PC-3 (cell line): ENCODE data around the gene ZNF831. TPM values are rescaled to one million over a fixed set of nuclear protein-coding genes. Genes with fewer than 3 reads are reported as not detected.

ENCODE experiments used
- ATAC-seq: fragments of 200-7000 bp; cut with Tn5 transposase; 2 replicates; pipeline ENCODE4 v1.9.1; 2020; ENCODE audit warnings: mild to moderate bottlenecking, moderate library complexity
- BruUV-seq: library from RNA; stranded (reverse); fragments of 400-500 nt; replicated peaks from 2 replicates; lab custom pipeline; 2021; lab: Mats Ljungman, UMichigan
- CTCF ChIA-PET: fragments of 300-600 bp; sonication (Branson Sonifier 250); formaldehyde crosslinking; loops from one replicate; lab custom pipeline; 2022; ENCODE audit warnings: antibody characterized with exemption; lab: Charles Lee
- POLR2A ChIA-PET: fragments of 300-600 bp; sonication (Branson Sonifier 250); formaldehyde crosslinking; loops from one replicate; lab custom pipeline; 2022; ENCODE audit warnings: antibody characterized with exemption; ENCODE audit not compliant: unreplicated experiment; lab: Charles Lee
- DNase-seq: peaks from one replicate; pipeline ENCODE4 v3.0.0-alpha.2; 2015
- H2AFZ ChIP-seq: fragments of 300-600 bp; sonication (generic); 2 replicates; pipeline ENCODE4 v1.6.0; 2016; ENCODE audit warnings: antibody characterized with exemption, low read length
- H3F3A ChIP-seq: fragments of 300-600 bp; sonication (generic); one replicate; pipeline ENCODE4 v1.6.0; 2017; ENCODE audit warnings: antibody characterized with exemption, low read length, control low read depth, mild to moderate bottlenecking; ENCODE audit not compliant: unreplicated experiment
- H3K27ac ChIP-seq: fragments of 300-600 bp; sonication (generic); 2 replicates; pipeline ENCODE4 v1.5.1; 2016; ENCODE audit warnings: mild to moderate bottlenecking, low read length
- H3K27me3 ChIP-seq: fragments of 300-600 bp; sonication (generic); 2 replicates; pipeline ENCODE4 v1.6.1; 2016; ENCODE audit warnings: low read length, mixed read lengths
- H3K36me3 ChIP-seq: fragments of 300-600 bp; sonication (generic); 2 replicates; pipeline ENCODE4 v1.6.1; 2016; ENCODE audit warnings: low read depth, mixed run types, low read length, mixed read lengths
- H3K4me1 ChIP-seq: fragments of 300-600 bp; sonication (generic); 2 replicates; pipeline ENCODE4 v1.5.1; 2016; ENCODE audit warnings: low read length; ENCODE audit not compliant: insufficient read depth
- H3K4me2 ChIP-seq: fragments of 300-600 bp; sonication (generic); 2 replicates; pipeline ENCODE4 v1.6.0; 2016; ENCODE audit warnings: low read length
- H3K4me3 ChIP-seq: fragments of 300-600 bp; sonication (generic); 2 replicates; pipeline ENCODE4 v1.5.1; 2016; ENCODE audit warnings: mild to moderate bottlenecking, low read length, mixed read lengths
- H3K79me2 ChIP-seq: fragments of 300-600 bp; sonication (generic); 2 replicates; pipeline ENCODE4 v1.6.1; 2017; ENCODE audit warnings: low read length, mixed read lengths
- H3K9ac ChIP-seq: fragments of 300-600 bp; sonication (generic); 2 replicates; pipeline ENCODE4 v1.6.0; 2016; ENCODE audit warnings: mild to moderate bottlenecking, low read length
- H3K9me2 ChIP-seq: fragments of 300-600 bp; sonication (generic); replicated peaks from 2 replicates; pipeline ENCODE4 v1.6.1; 2016; ENCODE audit warnings: mixed run types, low read length, mixed read lengths
- H3K9me3 ChIP-seq: fragments of 300-600 bp; sonication (generic); 2 replicates; pipeline ENCODE4 v1.6.1; 2016; ENCODE audit warnings: low read length, mixed read lengths
- H4K20me1 ChIP-seq: fragments of 300-600 bp; sonication (generic); 2 replicates; pipeline ENCODE4 v1.6.1; 2016; ENCODE audit warnings: low read length, mixed read lengths
- EZH2 ChIP-seq: fragments of 300-600 bp; sonication (generic); IDR thresholded peaks from one replicate; pipeline ENCODE4 v1.6.1; 2017; ENCODE audit warnings: antibody characterized with exemption, mild to moderate bottlenecking, low read length; ENCODE audit not compliant: unreplicated experiment
- EZH2phosphoT487 ChIP-seq: fragments of 300-600 bp; sonication (generic); IDR thresholded peaks from 2 replicates; pipeline ENCODE4 v1.6.1; 2018; ENCODE audit warnings: mild to moderate bottlenecking, antibody characterized with exemption, low read length, borderline replicate concordance
- intact Hi-C: fragments of 100-400 bp; cut with micrococcal nuclease; formaldehyde crosslinking; loops from 2 replicates; pipeline ENCODE4 v1.9.0; 2023
- total RNA-seq: library from RNA; depleted of rRNA; stranded (reverse); fragments of >200 nt; gene quantifications from 2 replicates; pipeline ENCODE4 v1.2.3, GENCODE V29; 2014
- TF ChIP-seq, protein P1 (sequence below): fragments of 300-600 bp; sonication (generic); conservative IDR thresholded peaks from 2 replicates; pipeline ENCODE4 v1.5.1; 2017; ENCODE audit warnings: antibody characterized with exemption, low read depth, mild to moderate bottlenecking, low read length

The ZNF831 gene
- total RNA-seq, 1 experiment from 2014 or later: not detected

DNA sequence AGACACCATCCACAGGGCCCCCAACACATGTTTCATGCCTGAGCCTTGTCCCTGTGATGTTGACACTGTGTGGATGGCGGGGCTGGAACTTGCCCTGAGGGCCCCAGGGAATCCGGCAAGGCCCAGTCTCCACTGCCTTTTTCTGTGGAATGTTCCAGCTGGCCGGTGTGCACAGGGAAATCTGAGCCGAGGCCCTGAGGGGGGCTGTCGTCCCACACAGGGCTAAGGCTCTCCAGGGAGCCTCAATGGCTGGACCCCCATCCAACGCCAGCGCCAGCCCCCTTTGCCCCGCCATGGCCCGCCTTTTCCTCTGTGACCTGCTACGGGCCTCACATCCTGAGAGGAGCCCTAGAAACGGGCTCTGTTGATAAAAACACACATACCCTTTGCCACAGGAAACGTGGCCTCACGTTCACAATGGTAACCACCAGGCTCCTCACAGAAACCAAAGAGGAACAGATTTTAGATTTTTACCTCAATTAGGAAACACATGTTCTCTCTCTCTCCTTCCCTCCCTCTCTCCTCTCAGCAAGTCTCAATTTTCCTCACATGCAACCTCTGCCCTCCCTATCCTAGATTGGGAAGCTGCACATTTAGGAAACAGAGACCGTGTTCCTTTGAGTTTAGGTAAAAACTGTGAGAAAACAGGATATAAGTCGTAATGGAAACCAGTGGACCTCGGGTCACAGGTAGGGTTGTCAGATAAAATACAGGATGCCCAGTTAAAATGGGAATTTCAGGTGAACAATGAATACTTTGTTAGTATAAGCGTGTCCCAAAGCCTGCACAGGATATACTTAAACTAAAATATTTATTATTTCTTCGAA is 13.7 kb upstream of the ZNF831 start:
- DNase-seq: no peak
- peaks cover 96% of the 10 kb centered on the region for H3K27me3 ChIP-seq
- no peaks in the 10 kb centered on the region for H3K9me3 ChIP-seq
- H3K27ac ChIP-seq: no peak overlapping the region
- intact Hi-C loops: no loop called here
- no peak overlapping the region for H2AFZ ChIP-seq
- no peaks in the 10 kb centered on the region for H3K4me1 ChIP-seq
- no TSS peak for BruUV-seq
- no peaks in the 10 kb centered on the region for H3K9me2 ChIP-seq
- ChIA-PET POLR2A (no interaction called here), CTCF (no interaction called here)
- H4K20me1 ChIP-seq: no peaks in the 10 kb centered on the region
- TF ChIP-seq EZH2phosphoT487 (no peak), EZH2 (no peak)
- TF ChIP-seq, protein P1, sequence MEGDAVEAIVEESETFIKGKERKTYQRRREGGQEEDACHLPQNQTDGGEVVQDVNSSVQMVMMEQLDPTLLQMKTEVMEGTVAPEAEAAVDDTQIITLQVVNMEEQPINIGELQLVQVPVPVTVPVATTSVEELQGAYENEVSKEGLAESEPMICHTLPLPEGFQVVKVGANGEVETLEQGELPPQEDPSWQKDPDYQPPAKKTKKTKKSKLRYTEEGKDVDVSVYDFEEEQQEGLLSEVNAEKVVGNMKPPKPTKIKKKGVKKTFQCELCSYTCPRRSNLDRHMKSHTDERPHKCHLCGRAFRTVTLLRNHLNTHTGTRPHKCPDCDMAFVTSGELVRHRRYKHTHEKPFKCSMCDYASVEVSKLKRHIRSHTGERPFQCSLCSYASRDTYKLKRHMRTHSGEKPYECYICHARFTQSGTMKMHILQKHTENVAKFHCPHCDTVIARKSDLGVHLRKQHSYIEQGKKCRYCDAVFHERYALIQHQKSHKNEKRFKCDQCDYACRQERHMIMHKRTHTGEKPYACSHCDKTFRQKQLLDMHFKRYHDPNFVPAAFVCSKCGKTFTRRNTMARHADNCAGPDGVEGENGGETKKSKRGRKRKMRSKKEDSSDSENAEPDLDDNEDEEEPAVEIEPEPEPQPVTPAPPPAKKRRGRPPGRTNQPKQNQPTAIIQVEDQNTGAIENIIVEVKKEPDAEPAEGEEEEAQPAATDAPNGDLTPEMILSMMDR: no peak
- H3K79me2 ChIP-seq: no peaks in the 10 kb centered on the region
- no peak overlapping the region for H3K4me2 ChIP-seq
- no peak overlapping the region for H3K4me3 ChIP-seq
- ATAC-seq: no peak
- H3F3A ChIP-seq: no peaks in the 10 kb centered on the region
- no peak overlapping the region for H3K9ac ChIP-seq
- no peaks in the 10 kb centered on the region for H3K36me3 ChIP-seq

DNA sequence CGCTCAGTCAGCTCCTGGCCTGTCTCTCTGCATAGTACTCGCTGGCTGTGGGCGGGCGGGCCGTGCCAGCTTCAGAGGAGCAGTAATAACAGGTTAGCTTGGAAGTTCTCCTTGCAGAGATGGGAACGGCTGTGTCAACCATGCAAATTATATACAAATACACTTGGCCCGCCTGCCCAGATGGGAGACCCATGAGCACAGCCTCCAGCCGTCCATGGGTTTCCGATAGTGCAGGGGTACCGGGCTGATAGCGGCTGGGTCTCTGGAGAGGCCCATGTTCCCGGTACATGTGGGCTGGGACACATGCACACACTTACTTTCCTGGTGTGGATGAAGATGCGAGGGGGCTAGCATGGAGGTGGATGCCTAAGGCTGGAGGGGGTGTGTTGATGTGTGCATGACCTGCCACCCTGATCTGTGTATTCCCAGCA is 12.8 kb upstream of the ZNF831 start:
- no peaks in the 10 kb centered on the region for H3K4me1 ChIP-seq
- H3K9me3 ChIP-seq: no peaks in the 10 kb centered on the region
- H3K79me2 ChIP-seq: no peaks in the 10 kb centered on the region
- H3K4me3 ChIP-seq: no peak overlapping the region
- no peak for ATAC-seq
- no peak for DNase-seq
- H3K4me2 ChIP-seq: no peak overlapping the region
- intact Hi-C loops: no loop called here
- ChIA-PET POLR2A (no interaction called here), CTCF (no interaction called here)
- no peaks in the 10 kb centered on the region for H4K20me1 ChIP-seq
- no peaks in the 10 kb centered on the region for H3K36me3 ChIP-seq
- H3K27me3 ChIP-seq: peaks cover 96% of the 10 kb centered on the region
- no TSS peak for BruUV-seq
- H3F3A ChIP-seq: no peaks in the 10 kb centered on the region
- no peak overlapping the region for H3K27ac ChIP-seq
- no peak for TF ChIP-seq EZH2
- TF ChIP-seq, protein P1: no peak
- TF ChIP-seq EZH2phosphoT487: no peak
- no peak overlapping the region for H3K9ac ChIP-seq
- no peak overlapping the region for H2AFZ ChIP-seq
- H3K9me2 ChIP-seq: no peaks in the 10 kb centered on the region

DNA sequence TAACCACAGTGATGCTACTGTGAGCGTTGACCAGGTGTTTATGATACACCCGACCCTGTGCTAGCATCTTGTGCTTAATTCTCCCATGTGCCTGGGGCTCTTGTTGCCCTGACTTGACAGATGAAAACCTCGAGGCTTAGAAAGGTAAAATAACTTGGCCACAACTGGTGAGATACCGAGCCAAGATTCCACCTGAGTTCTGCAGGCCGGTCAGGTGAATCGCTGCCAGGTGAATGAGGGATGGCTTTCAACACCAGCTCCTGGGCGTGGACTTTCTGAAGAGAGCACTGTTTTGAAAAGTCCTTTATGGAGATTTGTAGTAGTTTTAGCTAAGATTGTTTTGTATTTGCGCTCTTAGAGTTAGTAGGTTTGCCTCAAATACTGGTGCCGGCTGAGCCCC is 12.2 kb upstream of the ZNF831 start:
- Histone ChIP-seq H3K4me2 (no peak overlapping the region), H3K9me2 (no peaks in the 10 kb centered on the region), H3K4me1 (no peaks in the 10 kb centered on the region), H3K27ac (no peak overlapping the region), H2AFZ (no peak overlapping the region), H3K79me2 (no peaks in the 10 kb centered on the region), H4K20me1 (no peaks in the 10 kb centered on the region), H3K9me3 (no peaks in the 10 kb centered on the region), H3K9ac (no peak overlapping the region), H3F3A (no peaks in the 10 kb centered on the region), H3K4me3 (no peak overlapping the region), H3K36me3 (no peaks in the 10 kb centered on the region), H3K27me3 (peaks cover 94% of the 10 kb centered on the region)
- CTCF ChIA-PET: no interaction called here
- POLR2A ChIA-PET: no interaction called here
- TF ChIP-seq EZH2: no peak
- TF ChIP-seq, protein P1: no peak
- no peak for TF ChIP-seq EZH2phosphoT487
- DNase-seq (no peak), ATAC-seq (no peak)
- intact Hi-C loops: no loop called here
- no TSS peak for BruUV-seq
